Stimulated activated naive CD8-positive, alpha-beta T cell treated with anti-CD3 and anti-CD28 coated beads, Interleukin-15, Interleukin-2, amounts not matched to agents 100 ng/mL and 50 ng/mL, for 24 hours (primary cell): Measurements from ENCODE around the gene ZNF536.

Experiments used
- H3K27ac Mint-ChIP-seq: one replicate; pipeline ENCODE4 v1.8.0; 2021; ENCODE audit warnings: mild to moderate bottlenecking, mixed read lengths
- H3K27me3 Mint-ChIP-seq: one replicate; pipeline ENCODE4 v1.8.0; 2021; ENCODE audit warnings: mixed read lengths
- H3K36me3 Mint-ChIP-seq: one replicate; pipeline ENCODE4 v1.8.0; 2021; ENCODE audit warnings: low read depth, mixed read lengths
- H3K4me1 Mint-ChIP-seq: one replicate; pipeline ENCODE4 v1.8.0; 2021; ENCODE audit warnings: low read depth, mixed read lengths
- H3K4me3 Mint-ChIP-seq: one replicate; pipeline ENCODE4 v1.8.0; 2021; ENCODE audit warnings: mild to moderate bottlenecking, mixed read lengths
- H3K9me3 Mint-ChIP-seq: one replicate; pipeline ENCODE4 v1.8.0; 2021; ENCODE audit warnings: mixed read lengths

The ZNF536 gene

DNA sequence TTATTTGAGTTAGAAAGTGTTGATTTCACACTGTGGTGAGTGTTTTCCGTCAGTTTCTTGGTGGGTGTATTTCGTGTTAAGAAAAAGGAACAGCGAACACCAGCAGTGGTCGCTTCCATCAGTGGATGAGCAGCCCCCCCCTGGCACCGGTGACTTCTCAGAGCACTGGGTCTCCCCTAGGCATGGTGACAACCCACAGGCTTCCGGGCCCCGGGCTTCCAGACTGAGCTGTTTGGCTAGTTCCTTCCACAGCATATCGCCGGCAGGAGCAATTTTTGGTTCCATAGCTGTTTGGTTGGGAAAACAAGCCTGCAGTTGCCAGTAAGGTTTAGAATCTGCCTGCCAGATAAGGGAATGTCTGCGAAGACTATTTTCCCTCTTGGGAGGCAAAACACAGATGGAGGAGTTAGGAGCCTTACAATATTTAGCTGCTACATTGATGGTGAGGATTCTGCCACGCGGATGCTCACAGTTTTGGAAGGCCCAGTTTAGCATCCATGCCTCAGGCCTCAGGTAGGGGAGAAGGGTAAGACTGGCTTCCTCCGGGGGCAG is 18.7 kb upstream of the ZNF536 start:
- H3K27me3 Mint-ChIP-seq: peaks cover 3% of the 10 kb centered on the region
- H3K4me1 Mint-ChIP-seq: no peaks in the 10 kb centered on the region
- H3K36me3 Mint-ChIP-seq: no peaks in the 10 kb centered on the region
- H3K4me3 Mint-ChIP-seq: no peak overlapping the region
- H3K9me3 Mint-ChIP-seq: no peaks in the 10 kb centered on the region
- H3K27ac Mint-ChIP-seq: no peak overlapping the region

DNA sequence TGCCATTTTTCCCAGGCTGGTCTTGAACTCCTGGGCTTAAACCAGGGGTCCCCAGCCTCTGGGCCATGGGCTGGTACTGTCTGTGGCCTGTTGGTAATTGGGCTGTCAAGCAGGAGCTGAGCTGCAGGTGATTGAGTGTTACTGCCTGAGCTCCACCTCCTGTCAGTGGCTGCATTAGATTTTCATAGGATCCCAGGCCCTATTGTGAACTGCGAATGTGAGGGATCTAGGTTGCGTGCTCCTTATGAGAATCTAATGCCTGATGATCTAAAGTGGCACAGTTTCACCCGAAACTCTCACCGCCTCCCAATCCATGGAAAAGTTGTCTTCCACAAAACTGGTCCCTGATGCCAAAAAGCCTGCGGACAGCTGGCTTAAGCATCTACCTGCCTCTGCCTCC is 16.6 kb upstream of the ZNF536 start:
- Mint-ChIP-seq H3K9me3 (no peaks in the 10 kb centered on the region), H3K27me3 (peaks cover 12% of the 10 kb centered on the region), H3K27ac (no peak overlapping the region), H3K4me3 (no peak overlapping the region), H3K36me3 (no peaks in the 10 kb centered on the region), H3K4me1 (no peaks in the 10 kb centered on the region)

DNA sequence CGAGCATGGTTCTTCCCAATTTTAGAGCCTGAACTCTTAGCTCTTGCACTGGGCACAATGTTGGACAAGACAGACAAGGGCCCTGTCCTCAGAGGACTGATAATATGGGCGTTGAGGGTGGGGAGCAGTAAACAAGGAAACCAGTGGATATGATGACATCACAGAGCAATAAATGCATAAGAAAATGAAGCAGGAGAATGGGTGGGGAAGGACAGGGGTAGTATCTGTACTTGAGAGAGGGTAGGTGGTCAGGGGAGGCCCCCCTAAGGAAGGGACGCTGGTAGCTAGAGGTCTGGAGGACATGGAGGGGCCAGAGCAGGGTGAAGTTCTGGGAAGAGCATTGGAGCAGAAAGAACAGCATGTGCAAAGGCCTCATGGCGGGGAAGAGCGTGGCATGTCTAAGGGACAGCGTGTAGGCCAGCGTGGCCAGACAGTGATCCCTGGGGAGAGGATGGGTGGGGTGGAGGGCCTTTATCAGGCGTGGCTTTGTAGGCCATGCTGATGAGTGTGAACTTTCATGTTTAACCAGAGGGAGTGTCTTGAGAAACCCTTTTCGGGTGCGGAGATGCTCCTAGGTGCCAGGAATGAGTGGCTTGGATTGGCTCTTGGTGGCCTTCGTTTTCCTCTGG is 15.1 kb upstream of the ZNF536 start:
- Mint-ChIP-seq H3K36me3 (no peaks in the 10 kb centered on the region), H3K9me3 (no peaks in the 10 kb centered on the region), H3K27me3 (peaks cover 19% of the 10 kb centered on the region), H3K27ac (no peak overlapping the region), H3K4me1 (no peaks in the 10 kb centered on the region), H3K4me3 (no peak overlapping the region)

DNA sequence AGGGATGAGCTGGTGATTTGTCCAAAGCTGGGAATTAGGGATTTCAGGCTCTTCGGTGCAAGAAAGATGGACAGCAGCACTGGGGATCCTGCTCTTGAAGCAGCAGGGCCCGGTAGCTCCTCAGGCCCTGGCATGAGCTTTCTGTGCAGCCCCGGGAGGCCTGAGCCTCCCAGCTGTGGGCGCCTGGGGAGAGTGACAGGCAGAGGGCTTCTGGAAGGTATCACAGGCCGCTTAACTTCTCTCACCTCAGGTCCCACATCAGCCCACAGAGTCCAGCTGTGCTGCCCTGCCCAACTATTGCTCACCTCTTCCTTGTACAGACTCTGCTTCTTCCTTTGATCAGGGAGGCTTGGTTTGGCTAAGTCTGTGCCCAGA is 14.6 kb upstream of the ZNF536 start:
- Mint-ChIP-seq H3K27ac (no peak overlapping the region), H3K4me1 (no peaks in the 10 kb centered on the region), H3K9me3 (no peaks in the 10 kb centered on the region), H3K27me3 (peaks cover 17% of the 10 kb centered on the region), H3K36me3 (no peaks in the 10 kb centered on the region), H3K4me3 (no peak overlapping the region)

DNA sequence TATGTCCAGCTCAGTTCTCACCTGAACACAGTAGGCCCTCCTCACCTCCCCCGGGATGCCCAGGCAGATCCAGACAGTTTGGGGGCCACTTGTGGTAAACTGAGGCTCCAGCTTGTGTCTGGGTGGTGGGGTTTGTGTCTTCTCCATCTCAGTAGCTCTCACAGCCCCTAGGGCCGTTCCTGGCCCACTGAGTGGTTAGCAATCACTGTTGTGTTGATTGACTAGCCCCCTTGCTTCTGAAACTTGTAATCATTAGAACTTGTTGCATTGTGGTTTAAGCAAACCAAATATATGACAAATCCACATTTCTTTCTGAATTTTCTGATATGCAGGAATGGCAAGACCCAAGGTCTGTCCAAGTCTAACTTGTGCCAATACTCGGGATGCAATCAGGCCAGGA is 13.9 kb upstream of the ZNF536 start:
- H3K9me3 Mint-ChIP-seq: no peaks in the 10 kb centered on the region
- H3K27me3 Mint-ChIP-seq: peaks cover 17% of the 10 kb centered on the region
- no peaks in the 10 kb centered on the region for H3K4me1 Mint-ChIP-seq
- H3K36me3 Mint-ChIP-seq: no peaks in the 10 kb centered on the region
- H3K27ac Mint-ChIP-seq: no peak overlapping the region
- H3K4me3 Mint-ChIP-seq: no peak overlapping the region

DNA sequence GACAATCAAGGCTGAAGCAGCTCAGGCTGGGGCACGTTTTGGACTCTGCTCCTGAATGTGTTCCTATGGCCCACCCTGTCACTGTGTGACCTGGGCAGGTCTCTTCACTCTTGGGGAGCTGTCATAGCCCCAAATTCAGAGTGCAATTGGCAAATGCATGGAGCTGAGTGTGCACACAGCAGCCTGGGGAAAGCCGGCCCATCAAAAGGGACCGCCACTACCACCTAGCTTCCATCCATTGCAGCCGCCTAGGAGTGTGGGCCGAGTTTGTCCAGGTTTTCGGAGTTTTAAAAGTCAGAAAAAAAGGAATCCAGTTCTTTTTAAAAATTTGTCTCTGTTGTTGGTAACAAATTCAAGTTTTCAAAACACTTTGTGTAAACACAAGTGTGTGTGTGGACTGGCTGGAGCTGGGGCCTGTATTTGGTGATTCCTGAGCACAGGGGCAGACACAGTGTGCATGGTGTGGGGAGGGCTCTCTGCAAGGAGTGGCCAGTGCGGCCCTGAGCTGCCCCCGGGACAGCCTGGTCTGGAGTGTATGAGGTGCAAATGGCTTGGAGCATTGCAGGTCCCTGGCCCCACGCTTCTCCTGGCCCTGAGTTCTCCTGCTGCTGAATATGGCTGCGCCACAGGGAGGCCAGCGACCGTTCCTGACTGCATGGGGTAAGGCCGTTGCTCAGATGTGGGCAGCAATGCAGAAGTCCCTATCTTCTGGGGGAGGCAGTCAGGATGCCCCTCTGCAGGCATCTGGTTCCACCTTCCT is 13.2 kb upstream of the ZNF536 start:
- peaks cover 17% of the 10 kb centered on the region for H3K27me3 Mint-ChIP-seq
- no peak overlapping the region for H3K27ac Mint-ChIP-seq
- no peak overlapping the region for H3K4me3 Mint-ChIP-seq
- no peaks in the 10 kb centered on the region for H3K36me3 Mint-ChIP-seq
- H3K9me3 Mint-ChIP-seq: no peaks in the 10 kb centered on the region
- H3K4me1 Mint-ChIP-seq: no peaks in the 10 kb centered on the region

DNA sequence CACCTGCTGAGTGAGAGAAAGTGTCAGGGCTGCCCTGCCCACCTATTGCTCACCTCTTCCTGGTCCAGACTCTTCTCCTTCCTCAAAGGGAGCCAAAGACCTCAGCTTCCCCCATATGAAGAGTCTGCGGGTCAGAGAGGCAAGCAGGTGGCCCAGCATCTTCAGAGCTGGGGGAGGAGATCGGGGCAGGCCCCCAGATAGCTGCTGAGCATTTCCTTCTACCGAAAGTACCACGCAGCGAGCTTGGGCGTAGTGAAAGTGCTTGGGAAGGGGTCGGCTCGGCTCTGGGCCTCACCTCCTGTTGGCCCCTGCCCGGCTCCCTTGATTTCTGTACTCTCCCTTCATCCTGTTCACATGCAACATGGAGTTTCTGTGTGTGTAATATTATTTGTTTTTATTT is 12.2 kb upstream of the ZNF536 start:
- H3K9me3 Mint-ChIP-seq: no peaks in the 10 kb centered on the region
- no peaks in the 10 kb centered on the region for H3K4me1 Mint-ChIP-seq
- H3K27ac Mint-ChIP-seq: no peak overlapping the region
- no peak overlapping the region for H3K4me3 Mint-ChIP-seq
- no peaks in the 10 kb centered on the region for H3K36me3 Mint-ChIP-seq
- peaks cover 17% of the 10 kb centered on the region for H3K27me3 Mint-ChIP-seq

DNA sequence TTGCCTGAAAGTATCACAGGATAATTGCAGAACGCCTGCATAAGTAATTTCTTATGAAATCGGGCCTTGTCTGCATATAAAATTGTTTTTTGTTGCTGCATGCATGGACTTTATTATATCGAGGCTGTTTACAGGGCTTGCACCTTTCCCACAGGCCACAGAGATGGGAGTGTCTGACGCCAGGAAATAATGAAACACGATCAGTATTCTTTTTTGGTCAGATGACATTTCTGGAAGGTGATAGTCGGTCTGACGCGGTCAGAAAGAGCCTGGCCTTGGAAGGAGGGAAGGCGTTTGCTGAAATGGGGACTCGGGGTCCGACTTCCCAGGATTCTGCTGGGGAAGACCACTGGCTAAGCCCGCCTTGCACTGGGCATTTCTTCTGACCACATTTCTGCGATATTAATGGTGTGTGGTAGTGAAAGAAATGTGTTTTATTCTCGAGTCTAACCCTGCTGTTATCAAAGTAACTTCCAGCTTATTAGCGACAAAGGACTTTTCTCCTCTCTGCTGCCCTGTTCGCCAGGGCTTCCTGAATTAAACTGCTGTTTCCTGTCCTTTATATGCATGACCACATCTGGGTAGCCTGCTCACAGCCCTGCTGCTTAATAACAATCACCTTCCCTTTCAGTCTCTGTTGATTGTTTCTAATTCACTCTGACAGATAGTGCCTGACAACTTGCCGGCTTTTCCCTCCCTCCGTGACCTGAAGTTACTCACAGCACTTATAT is 11.6 kb upstream of the ZNF536 start:
- Mint-ChIP-seq H3K4me1 (no peaks in the 10 kb centered on the region), H3K9me3 (no peaks in the 10 kb centered on the region), H3K4me3 (no peak overlapping the region), H3K27ac (no peak overlapping the region), H3K27me3 (peaks cover 17% of the 10 kb centered on the region), H3K36me3 (no peaks in the 10 kb centered on the region)

DNA sequence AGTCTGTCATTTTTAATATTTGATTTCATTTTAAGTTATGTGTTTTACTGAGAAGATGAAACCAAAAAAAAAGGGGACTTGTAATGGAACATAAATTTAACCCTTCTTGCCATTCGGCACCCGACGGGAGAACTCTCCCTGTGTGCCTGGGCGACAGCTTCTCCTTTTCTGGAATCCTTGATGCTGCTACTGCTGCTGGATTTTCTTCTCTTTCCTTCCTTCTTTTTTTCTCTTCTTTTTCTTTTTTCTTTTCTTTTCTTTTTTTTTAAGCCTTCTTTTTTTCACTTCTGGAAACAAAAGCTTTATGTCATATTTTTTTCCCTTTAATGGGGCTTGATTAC is 11.1 kb upstream of the ZNF536 start:
- Mint-ChIP-seq H3K9me3 (no peaks in the 10 kb centered on the region), H3K36me3 (no peaks in the 10 kb centered on the region), H3K27me3 (peaks cover 17% of the 10 kb centered on the region), H3K27ac (no peak overlapping the region), H3K4me1 (no peaks in the 10 kb centered on the region), H3K4me3 (no peak overlapping the region)

DNA sequence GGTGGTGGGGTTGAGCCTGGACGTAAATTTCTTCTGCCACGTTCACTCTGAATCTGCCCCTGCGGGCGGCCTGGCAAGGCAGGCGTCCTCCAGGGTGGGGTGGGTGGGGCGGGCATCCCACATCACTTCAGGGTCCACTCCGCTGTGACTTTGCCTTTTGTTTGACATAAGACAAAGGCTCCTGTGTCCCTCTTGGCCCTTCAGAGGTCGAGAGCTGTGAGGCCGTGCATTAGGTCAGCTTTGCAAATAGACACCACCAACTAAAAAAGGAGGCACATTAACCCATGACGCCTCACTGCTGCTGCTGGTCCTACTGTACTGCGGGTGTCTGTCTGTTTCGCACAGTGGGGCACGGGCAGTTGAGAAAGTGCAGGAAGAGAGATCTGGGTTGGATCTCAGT is 10.5 kb upstream of the ZNF536 start:
- no peak overlapping the region for H3K4me3 Mint-ChIP-seq
- no peak overlapping the region for H3K27ac Mint-ChIP-seq
- H3K27me3 Mint-ChIP-seq: peaks cover 17% of the 10 kb centered on the region
- no peaks in the 10 kb centered on the region for H3K36me3 Mint-ChIP-seq
- H3K9me3 Mint-ChIP-seq: no peaks in the 10 kb centered on the region
- H3K4me1 Mint-ChIP-seq: no peaks in the 10 kb centered on the region

DNA sequence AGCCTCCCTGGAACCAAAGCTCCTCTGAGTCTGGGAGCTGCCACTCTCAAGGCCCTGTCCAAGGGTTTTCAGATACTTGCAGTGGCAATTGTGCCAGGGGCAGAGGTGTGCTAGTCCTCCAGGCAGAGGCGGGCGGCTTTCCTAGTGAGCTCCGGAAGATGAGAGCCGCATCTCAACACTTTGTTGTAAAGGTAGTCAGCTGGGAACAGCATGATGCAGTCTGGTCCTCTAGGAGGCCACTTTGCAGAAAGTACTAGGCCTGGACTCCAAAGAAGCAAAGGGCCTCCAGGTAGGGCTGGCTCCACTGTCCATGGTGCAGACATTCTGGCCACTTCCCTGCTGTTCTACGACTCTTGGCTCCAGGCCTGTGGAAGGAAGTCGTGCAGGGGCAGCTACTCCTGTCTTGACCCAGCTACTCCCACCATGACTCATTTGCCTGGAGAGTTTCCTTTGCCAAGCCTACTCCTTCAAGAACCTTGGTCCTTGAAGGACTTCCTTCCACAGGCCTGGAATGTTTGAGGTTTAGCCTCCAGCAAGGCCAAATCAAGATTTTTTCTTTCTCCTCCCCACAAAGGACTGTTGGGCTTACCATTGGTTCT is 9.9 kb upstream of the ZNF536 start:
- Mint-ChIP-seq H3K27ac (no peak overlapping the region), H3K27me3 (peaks cover 17% of the 10 kb centered on the region), H3K4me1 (no peaks in the 10 kb centered on the region), H3K9me3 (no peaks in the 10 kb centered on the region), H3K36me3 (no peaks in the 10 kb centered on the region), H3K4me3 (no peak overlapping the region)

DNA sequence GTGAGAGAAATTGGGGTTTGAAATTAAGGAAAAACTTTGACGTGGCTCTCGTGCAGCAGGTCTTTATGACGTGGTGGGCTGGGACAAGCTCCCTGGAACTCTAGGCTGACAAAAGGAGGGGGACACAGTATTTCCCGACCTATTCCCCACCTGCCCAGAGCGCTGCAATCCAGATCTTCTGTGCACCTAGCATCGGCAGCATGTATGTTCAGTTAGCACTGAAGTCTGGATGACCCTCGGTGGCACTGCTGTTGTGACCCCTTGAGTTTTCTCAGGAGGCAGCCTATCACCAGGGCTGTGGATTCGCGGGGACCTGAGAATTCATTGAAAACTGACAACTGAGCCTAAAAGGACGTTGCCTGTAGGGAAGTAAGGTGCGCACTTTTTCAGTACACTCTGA is 9.1 kb upstream of the ZNF536 start:
- H3K4me1 Mint-ChIP-seq: no peaks in the 10 kb centered on the region
- H3K9me3 Mint-ChIP-seq: no peaks in the 10 kb centered on the region
- no peak overlapping the region for H3K4me3 Mint-ChIP-seq
- H3K36me3 Mint-ChIP-seq: no peaks in the 10 kb centered on the region
- H3K27me3 Mint-ChIP-seq: peaks cover 17% of the 10 kb centered on the region
- H3K27ac Mint-ChIP-seq: no peak overlapping the region

DNA sequence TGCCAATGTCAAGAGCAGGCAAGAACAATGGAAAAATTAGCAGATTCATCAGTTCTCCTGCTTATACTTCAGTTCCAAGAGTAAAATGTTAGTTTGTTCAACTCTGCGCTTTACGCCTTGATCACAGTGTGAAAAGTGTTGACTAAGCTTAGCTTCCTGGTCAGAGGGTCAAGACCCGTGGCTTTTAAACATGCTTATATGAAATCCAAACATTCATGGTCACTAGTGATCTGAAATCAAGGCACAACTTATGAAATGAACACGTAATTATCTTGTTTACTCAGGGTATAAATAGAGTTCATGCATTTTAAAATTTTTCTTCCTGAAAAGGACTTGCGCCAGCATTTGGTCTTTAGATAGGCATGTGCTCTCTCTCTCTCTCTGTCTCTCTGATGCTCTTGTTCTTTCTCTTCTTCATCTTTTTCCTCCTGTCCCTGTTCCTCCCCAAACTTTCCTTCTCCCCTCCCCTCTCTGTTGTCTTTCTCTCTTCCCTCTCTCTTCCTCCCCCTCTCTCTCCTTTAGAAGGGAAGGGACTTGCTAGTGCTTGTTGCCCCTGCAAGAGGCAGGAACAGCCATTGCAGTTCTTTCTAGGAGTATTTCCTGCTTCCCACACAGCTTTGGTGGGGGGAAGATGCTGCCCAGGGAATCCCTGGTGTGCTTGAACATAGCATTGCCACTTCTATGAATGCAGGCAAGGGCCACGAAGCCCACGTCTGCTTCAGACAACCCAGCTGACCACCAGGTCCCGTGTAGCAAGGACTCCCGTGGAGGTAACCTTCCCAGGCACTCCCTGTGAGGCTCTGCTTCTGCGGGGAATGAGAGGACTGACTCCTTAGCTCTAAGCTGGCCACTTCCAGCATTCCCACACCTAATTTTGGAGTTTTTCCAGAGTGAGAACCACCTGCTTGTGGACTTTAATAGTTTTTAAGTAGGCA is 7.1 kb upstream of the ZNF536 start:
- Mint-ChIP-seq H3K36me3 (no peaks in the 10 kb centered on the region), H3K4me3 (no peak overlapping the region), H3K27me3 (peaks cover 13% of the 10 kb centered on the region)

DNA sequence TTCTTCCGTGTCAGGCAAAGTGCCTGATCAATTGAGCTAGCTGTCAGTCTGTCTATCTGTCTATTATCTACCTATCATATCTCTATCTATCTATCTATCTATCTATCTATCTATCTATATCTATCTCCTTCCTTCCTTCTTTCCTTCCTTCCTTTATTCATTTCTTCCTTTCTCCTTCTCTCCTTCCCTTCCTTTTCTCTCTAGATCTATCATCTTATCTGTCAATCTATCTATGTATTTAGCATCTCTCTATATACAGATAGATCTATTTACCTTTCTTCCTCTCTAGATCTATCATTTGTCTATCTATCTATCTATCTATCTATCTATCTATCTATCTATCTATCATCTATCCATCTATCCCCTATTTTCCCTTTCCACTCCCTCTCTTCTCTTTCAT is 5.9 kb upstream of the ZNF536 start:
- no peak overlapping the region for H3K27ac Mint-ChIP-seq
- no peaks in the 10 kb centered on the region for H3K4me1 Mint-ChIP-seq
- H3K4me3 Mint-ChIP-seq: no peak overlapping the region
- peaks cover 1% of the 10 kb centered on the region for H3K27me3 Mint-ChIP-seq
- H3K9me3 Mint-ChIP-seq: no peaks in the 10 kb centered on the region
- H3K36me3 Mint-ChIP-seq: no peaks in the 10 kb centered on the region

More for the DNA sequence above, 7.1 kb upstream of the ZNF536 start:
- H3K27ac Mint-ChIP-seq: no peak overlapping the region
- H3K4me1 Mint-ChIP-seq: no peaks in the 10 kb centered on the region
- H3K9me3 Mint-ChIP-seq: no peaks in the 10 kb centered on the region
